ENCODE data around the gene CHPF. TPM values are rescaled to one million over a fixed set of nuclear protein-coding genes. Genes with fewer than 3 reads are reported as not detected.

Gene CHPF
- total RNA-seq, 4 donors from 2014 or later, result 7.8 to 41.6 (median 24.7) TPM

DNA sequence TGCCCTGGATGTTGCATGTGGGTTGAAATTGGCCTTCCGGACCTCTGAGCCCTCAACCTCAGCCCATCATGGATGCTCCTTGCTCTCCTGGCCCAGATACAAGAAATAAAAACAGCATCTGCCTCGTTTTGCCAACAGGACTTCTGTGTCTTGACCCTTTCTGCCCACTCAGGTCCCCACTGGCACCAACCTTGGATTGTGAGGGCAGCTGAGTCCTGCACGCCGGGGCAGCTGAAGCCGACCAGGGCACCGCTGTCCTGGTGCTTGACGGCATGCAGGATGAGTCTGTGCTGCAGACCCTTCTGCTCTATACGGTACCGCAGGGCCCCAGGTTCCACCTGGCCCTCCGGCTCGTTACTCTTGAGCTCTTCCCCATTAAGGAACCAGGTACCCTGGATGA is 23.0 kb upstream of the CHPF start:
- TF ChIP-seq, protein P1, sequence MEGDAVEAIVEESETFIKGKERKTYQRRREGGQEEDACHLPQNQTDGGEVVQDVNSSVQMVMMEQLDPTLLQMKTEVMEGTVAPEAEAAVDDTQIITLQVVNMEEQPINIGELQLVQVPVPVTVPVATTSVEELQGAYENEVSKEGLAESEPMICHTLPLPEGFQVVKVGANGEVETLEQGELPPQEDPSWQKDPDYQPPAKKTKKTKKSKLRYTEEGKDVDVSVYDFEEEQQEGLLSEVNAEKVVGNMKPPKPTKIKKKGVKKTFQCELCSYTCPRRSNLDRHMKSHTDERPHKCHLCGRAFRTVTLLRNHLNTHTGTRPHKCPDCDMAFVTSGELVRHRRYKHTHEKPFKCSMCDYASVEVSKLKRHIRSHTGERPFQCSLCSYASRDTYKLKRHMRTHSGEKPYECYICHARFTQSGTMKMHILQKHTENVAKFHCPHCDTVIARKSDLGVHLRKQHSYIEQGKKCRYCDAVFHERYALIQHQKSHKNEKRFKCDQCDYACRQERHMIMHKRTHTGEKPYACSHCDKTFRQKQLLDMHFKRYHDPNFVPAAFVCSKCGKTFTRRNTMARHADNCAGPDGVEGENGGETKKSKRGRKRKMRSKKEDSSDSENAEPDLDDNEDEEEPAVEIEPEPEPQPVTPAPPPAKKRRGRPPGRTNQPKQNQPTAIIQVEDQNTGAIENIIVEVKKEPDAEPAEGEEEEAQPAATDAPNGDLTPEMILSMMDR (IDR thresholded peaks at IDR 0.05; ENCODE audit: low read depth), result no peak

DNA sequence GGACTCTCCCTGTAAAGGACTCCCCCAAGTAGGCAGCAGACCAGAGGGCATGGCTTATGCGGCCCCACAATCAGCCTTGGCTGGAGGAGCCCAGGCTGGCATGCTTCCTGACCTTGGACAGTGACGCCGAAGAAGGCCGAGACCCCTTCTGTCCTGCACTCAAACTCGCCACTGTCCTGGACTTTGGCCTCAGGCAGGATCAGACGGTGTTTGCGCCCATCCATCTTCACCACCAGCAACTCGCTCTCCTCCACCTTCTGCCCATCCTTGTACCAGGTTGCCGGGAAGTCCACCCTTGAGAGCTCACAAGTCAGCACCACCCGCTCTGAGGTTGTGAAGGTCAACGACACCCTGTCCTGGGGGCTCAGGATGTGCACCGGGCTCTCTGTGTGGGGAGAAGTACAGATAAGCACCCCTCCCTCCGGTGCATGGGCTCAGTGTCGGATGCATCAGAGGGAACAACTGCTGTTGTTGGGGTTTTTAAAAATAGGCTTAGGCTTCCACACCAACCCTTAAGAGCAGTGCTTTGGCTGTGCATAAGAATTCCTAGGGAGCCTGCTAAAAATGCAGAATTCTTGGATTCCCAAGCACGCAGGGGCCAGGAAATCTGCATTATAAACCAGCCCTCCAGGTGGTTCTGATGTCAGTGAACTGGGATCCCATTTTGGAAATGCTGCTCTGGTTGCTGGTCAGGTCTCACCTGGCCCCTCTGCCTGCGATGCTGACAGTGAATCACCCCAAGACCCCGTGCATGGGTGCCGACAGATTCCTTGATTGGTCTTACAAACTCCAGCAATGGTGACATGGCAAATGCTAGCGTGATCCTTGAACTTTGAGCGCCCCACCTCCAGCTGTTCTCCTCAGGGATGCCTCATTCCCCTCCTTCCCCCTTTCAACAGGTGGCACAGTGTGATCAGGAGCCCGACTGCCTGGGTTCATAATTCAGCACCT is 21.8 kb upstream of the CHPF start:
- TF ChIP-seq, protein P1 (IDR thresholded peaks at IDR 0.05; ENCODE audit: low read depth), result no peak

DNA sequence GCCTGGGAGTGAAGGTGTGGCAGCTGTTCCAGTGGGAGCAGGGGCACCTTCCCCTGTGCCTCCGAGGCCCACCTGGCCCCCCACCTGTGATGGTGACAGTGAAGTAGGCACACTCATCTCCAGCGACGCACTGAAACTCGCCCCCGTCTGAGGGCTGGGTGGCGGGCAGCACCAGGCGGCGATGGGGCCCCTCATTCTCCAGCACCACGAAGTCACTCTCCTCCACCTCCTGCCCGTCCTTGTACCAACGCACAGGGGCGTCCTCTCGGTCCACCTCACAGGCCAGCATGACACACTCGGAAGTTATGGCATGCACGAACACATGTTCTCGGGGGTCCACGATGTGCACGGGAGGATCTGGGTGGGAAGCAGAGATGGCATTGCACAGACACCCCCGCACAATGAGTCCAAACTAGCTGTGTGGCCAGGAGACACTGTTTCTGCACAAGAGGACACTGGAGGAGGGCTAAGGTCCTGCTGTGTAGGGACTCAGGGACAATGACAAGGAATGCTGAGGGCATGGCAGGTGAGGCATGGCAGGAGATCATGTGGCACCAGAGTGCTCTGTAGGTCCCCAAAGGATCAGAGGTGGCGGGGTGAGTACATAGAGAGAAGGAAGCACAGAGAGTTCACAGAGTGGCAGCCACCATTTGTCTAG is 19.8 kb upstream of the CHPF start:
- TF ChIP-seq, protein P1 (IDR thresholded peaks at IDR 0.05; ENCODE audit: low read depth), result no peak

GRCh38 chr2:219562049-219563020 is 18.7 kb upstream of the CHPF start:
- TF ChIP-seq, protein P1 (IDR thresholded peaks at IDR 0.05; ENCODE audit: low read depth), result no peak

DNA sequence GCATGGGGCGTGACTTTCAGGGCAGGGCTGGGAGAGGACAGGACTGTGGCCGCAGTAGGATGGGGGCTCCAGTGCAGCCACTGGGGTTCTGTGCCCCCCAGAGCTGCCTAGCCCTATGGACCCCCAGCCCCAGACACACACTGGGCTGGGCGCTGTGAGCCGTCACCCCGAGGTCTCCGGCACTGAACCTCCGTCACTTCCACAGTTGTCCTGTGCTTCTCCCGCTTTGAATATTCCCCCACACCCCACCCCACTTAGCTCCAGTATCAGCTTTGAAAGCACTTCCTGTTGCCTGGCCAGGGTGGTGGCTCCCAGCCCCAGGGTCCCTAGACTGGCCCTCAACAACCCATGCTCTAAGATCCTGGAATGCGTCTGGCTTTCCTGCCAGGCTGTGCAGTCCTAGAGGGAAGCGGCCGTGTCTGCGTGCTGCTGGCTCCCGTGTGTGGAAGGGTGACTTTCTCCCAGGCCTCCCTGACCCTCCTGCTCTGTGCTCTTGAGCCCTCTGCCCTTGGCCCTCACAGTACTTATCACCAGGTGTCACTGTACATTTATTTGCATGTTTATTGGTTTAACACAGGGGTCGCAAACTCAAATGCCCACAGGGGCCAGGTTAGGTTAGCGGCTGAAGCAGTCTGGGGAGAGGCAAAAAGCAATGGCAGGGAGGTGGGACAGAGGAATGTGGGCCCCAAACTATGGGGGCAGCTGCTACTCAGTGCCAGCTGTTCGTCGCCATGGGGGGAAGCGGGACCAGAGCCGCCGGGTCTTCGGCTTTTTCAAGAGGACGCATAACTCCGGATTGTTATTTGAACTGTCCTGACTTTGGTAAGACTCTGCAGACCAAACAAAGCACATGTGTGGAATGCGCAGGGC is 17.8 kb upstream of the CHPF start:
- TF ChIP-seq, protein P1 (IDR thresholded peaks at IDR 0.05; ENCODE audit: low read depth), result no peak

DNA sequence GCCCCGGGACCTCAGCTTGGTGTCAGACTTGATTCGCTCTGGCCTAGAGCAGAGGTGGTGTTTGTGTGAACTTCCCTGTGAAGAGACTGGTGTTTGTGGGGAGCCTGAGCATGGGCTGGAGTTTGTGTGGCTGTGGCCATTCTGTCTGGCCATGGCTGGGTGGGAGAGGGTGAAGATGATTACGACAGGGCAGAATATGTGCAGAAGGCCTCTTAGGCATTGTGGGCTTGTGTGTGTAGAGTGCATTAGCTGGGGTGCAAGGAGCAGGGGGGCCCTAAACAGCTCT is 17.2 kb upstream of the CHPF start:
- TF ChIP-seq, protein P1 (IDR thresholded peaks at IDR 0.05; ENCODE audit: low read depth), result no peak
